HCT116 (cell line): Measurements from ENCODE around the gene NOP53. TPM values are rescaled to one million over a fixed set of nuclear protein-coding genes. Genes with fewer than 3 reads are reported as not detected.

ENCODE experiments used
- ATAC-seq: fragments of 200-7000 bp; cut with Tn5 transposase; 2 replicates; pipeline ENCODE4 v1.9.1; 2020; ENCODE audit warnings: mild to moderate bottlenecking, moderate library complexity
- BruUV-seq: library from RNA; stranded (reverse); fragments of 400-500 nt; replicated peaks from 2 replicates; lab custom pipeline; 2021; lab: Mats Ljungman, UMichigan
- CTCF ChIA-PET: fragments of 300-600 bp; sonication (Branson Sonifier 250); formaldehyde crosslinking; loops from one replicate; lab custom pipeline; 2021; ENCODE audit warnings: antibody characterized with exemption; lab: Charles Lee
- POLR2A ChIA-PET: fragments of 300-600, 350-600 bp; sonication (Branson Sonifier 250); formaldehyde crosslinking; loops from one replicate; lab custom pipeline; 2021; ENCODE audit warnings: antibody characterized with exemption; lab: Charles Lee
- RAD21 ChIA-PET, 2 experiments: fragments of 300-600 bp; sonication (Branson Sonifier 250); formaldehyde crosslinking; loops; one replicate each; lab custom pipeline; 2023; ENCODE audit warnings: low total read pairs in 2 of 2; ENCODE audit not compliant: uncharacterized antibody in 2 of 2, unreplicated experiment in 2 of 2, low non-redundant PET in 1 of 2; lab: Charles Lee
- DNase-seq: peaks from one replicate; pipeline ENCODE4 v3.0.0-alpha.2; 2010; ENCODE audit warnings: low read depth, low spot score
- H2AFZ ChIP-seq: fragments of 200-600 bp; shearing (Covaris generic), sonication (generic); 2 replicates; pipeline ENCODE4 v1.6.1; 2017; ENCODE audit warnings: low read depth, mixed run types, mixed read lengths, antibody characterized with exemption, low read length; ENCODE audit not compliant: poor library complexity, severe bottlenecking
- H3K27ac ChIP-seq: 2 replicates; pipeline ENCODE4 v1.5.1; 2012; ENCODE audit warnings: low read depth, low read length
- H3K27me3 ChIP-seq: fragments of 200-600 bp; sonication (generic); 2 replicates; pipeline ENCODE4 v1.6.1; 2016; ENCODE audit warnings: mixed run types, low read length, mixed read lengths; ENCODE audit not compliant: insufficient read depth
- H3K36me3 ChIP-seq, 2 experiments: fragments of 200-500 bp in 1 of 2; fragments of 200-600 bp in 1 of 2; sonication (Bioruptor generic) in 1 of 2; sonication (generic) in 1 of 2; 2 replicates each; pipeline versions ENCODE4 v1.5.1 to v1.6.1; 2014 to 2016; ENCODE audit warnings: low read length in 2 of 2, inconsistent platforms in 1 of 2, mixed read lengths in 1 of 2, mixed run types in 1 of 2; ENCODE audit not compliant: insufficient read depth in 2 of 2, control insufficient read depth in 1 of 2
- H3K4me1 ChIP-seq, 2 experiments: fragments of 200-600 bp in 1 of 2; sonication (generic) in 1 of 2; 2 replicates each; pipeline versions ENCODE4 v1.5.1 to v1.6.1; 2012 to 2017; ENCODE audit warnings: low read length in 2 of 2, inconsistent platforms in 1 of 2, mild to moderate bottlenecking in 1 of 2, mixed read lengths in 1 of 2, mixed run types in 1 of 2, moderate library complexity in 1 of 2; ENCODE audit not compliant: insufficient read depth in 2 of 2, control insufficient read depth in 1 of 2
- H3K4me2 ChIP-seq: fragments of 200-600 bp; sonication (generic); 2 replicates; pipeline ENCODE4 v1.6.1; 2017; ENCODE audit warnings: mixed run types, low read length, mixed read lengths
- H3K4me3 ChIP-seq, 2 experiments: fragments of 200-600 bp in 1 of 2; sonication (generic) in 1 of 2; replicated peaks in 1 of 2; 2 replicates each; pipeline ENCODE4 v1.5.1; 2011 to 2016; ENCODE audit warnings: low read length in 2 of 2, control low read depth in 1 of 2, low read depth in 1 of 2, mild to moderate bottlenecking in 1 of 2, mixed read lengths in 1 of 2, mixed run types in 1 of 2
- H3K79me2 ChIP-seq: fragments of 200-600 bp; sonication (generic); 2 replicates; pipeline ENCODE4 v1.6.1; 2017; ENCODE audit warnings: mild to moderate bottlenecking, mixed run types, low read length, moderate library complexity, mixed read lengths; ENCODE audit not compliant: insufficient read depth
- H3K9ac ChIP-seq: fragments of 200-600 bp; sonication (generic); 2 replicates; pipeline ENCODE4 v1.6.1; 2016; ENCODE audit warnings: low read length, mixed read lengths
- H3K9me2 ChIP-seq: fragments of 200-600 bp; sonication (generic), shearing (Covaris generic); 2 replicates; pipeline ENCODE4 v1.6.1; 2017; ENCODE audit warnings: mixed run types, mild to moderate bottlenecking, moderate library complexity; ENCODE audit not compliant: insufficient read depth
- H3K9me3 ChIP-seq, 2 experiments: fragments of 200-500 bp in 1 of 2; fragments of 200-600 bp in 1 of 2; sonication (Bioruptor generic) in 1 of 2; sonication (generic) in 1 of 2; 2 replicates each; pipeline ENCODE4 v1.6.1; 2014 to 2017; ENCODE audit warnings: low read length in 2 of 2, mixed read lengths in 2 of 2, inconsistent platforms in 1 of 2, low read depth in 1 of 2, mild to moderate bottlenecking in 1 of 2, mixed run types in 1 of 2, moderate library complexity in 1 of 2; ENCODE audit not compliant: control insufficient read depth in 1 of 2, insufficient read depth in 1 of 2
- H4K20me1 ChIP-seq: fragments of 200-600 bp; sonication (generic), shearing (Covaris generic); 2 replicates; pipeline ENCODE4 v1.6.1; 2017; ENCODE audit warnings: mixed run types, mild to moderate bottlenecking, moderate library complexity; ENCODE audit not compliant: insufficient read depth
- ATF3 ChIP-seq: IDR thresholded peaks from 2 replicates; pipeline ENCODE4 v1.6.1; 2012
- CBX3 ChIP-seq: IDR thresholded peaks from 2 replicates; pipeline ENCODE4 v1.6.1; 2012; ENCODE audit warnings: low read depth
- CEBPB ChIP-seq: IDR thresholded peaks from 2 replicates; pipeline ENCODE4 v1.6.1; 2012; ENCODE audit warnings: low read depth
- CTCF ChIP-seq, 3 experiments: fragments of 200-600 bp in 1 of 3; sonication (generic) in 1 of 3; IDR thresholded peaks in 2 of 3; conservative IDR thresholded peaks in 1 of 3; 2 replicates each; pipeline ENCODE4 v1.5.1; 2012 to 2017; ENCODE audit warnings: low read depth in 2 of 3, low read length in 2 of 3, antibody characterized with exemption in 1 of 3, borderline replicate concordance in 1 of 3, control low read depth in 1 of 3, mild to moderate bottlenecking in 1 of 3, mixed read lengths in 1 of 3, mixed run types in 1 of 3, moderate library complexity in 1 of 3; ENCODE audit not compliant: insufficient read depth in 1 of 3
- EGR1 ChIP-seq: IDR thresholded peaks from 2 replicates; pipeline ENCODE4 v1.6.1; 2012; ENCODE audit warnings: low read depth
- ELF1 ChIP-seq: IDR thresholded peaks from 2 replicates; pipeline ENCODE4 v1.6.1; 2012; ENCODE audit warnings: low read depth, borderline replicate concordance
- EZH2 ChIP-seq: fragments of 200-600 bp; sonication (generic); IDR thresholded peaks from 2 replicates; pipeline ENCODE4 v1.6.1; 2017; ENCODE audit warnings: antibody characterized with exemption, mixed run types
- EZH2phosphoT487 ChIP-seq: fragments of 200-600 bp; IDR thresholded peaks from 2 replicates; pipeline ENCODE4 v1.6.1; 2018; ENCODE audit warnings: antibody characterized with exemption, borderline replicate concordance
- FOSL1 ChIP-seq: IDR thresholded peaks from 2 replicates; pipeline ENCODE4 v1.6.1; 2012; ENCODE audit warnings: low read depth
- JUND ChIP-seq: IDR thresholded peaks from 2 replicates; pipeline ENCODE4 v1.6.1; 2012
- MAX ChIP-seq: IDR thresholded peaks from 2 replicates; pipeline ENCODE4 v1.6.1; 2012
- POLR2A ChIP-seq: IDR thresholded peaks from 2 replicates; pipeline ENCODE4 v1.7.0; 2011; ENCODE audit warnings: borderline replicate concordance; ENCODE audit not compliant: insufficient read depth, insufficient read length; ENCODE audit errors: extremely low read depth
- POLR2AphosphoS5 ChIP-seq: IDR thresholded peaks from 2 replicates; pipeline ENCODE4 v1.6.1; 2011; ENCODE audit warnings: mild to moderate bottlenecking, low read depth, low read length, moderate library complexity
- RAD21 ChIP-seq: IDR thresholded peaks from 2 replicates; pipeline ENCODE4 v1.6.1; 2012; ENCODE audit warnings: low read depth, mild to moderate bottlenecking
- SIN3A ChIP-seq: IDR thresholded peaks from 2 replicates; pipeline ENCODE4 v1.6.1; 2012; ENCODE audit warnings: low read depth
- SP1 ChIP-seq: IDR thresholded peaks from 2 replicates; pipeline ENCODE4 v1.6.1; 2012; ENCODE audit warnings: low read depth
- SRF ChIP-seq: IDR thresholded peaks from 2 replicates; pipeline ENCODE4 v1.6.1; 2012; ENCODE audit warnings: low read depth
- TCF7L2 ChIP-seq: IDR thresholded peaks from 2 replicates; pipeline ENCODE4 v1.7.0; 2011; ENCODE audit warnings: borderline replicate concordance, inconsistent platforms; ENCODE audit not compliant: insufficient read depth, insufficient read length; ENCODE audit errors: extremely low read depth
- ZFX ChIP-seq: fragments of 450-650 bp; IDR thresholded peaks from 2 replicates; pipeline ENCODE4 v1.6.1; 2017
- ZNF274 ChIP-seq: fragments of 200-500 bp; sonication (Bioruptor generic); IDR thresholded peaks from 2 replicates; pipeline ENCODE4 v1.6.1; 2014; ENCODE audit warnings: mild to moderate bottlenecking, low read depth, low read length, inconsistent platforms
- intact Hi-C: fragments of 100-400 bp; cut with micrococcal nuclease; formaldehyde crosslinking; loops from 2 replicates; pipeline ENCODE4 v1.10.0; 2022
- total RNA-seq: library from RNA; stranded (reverse); gene quantifications from one replicate; pipeline ENCODE4 v1.2.1, GENCODE V29; 2021; ENCODE audit not compliant: unreplicated experiment
- TF ChIP-seq, protein P1 (sequence below): IDR thresholded peaks from 2 replicates; pipeline ENCODE4 v1.6.1; 2012; ENCODE audit warnings: low read depth

Gene NOP53
- total RNA-seq, 1 experiment from 2014 or later, result 322 TPM

- peak within 1 kb of the TSS; percentile 89 for H3K9ac ChIP-seq
- H3K4me2 ChIP-seq, result peak within 1 kb of the TSS; percentile 89
- RAD21 ChIA-PET, result interaction anchor here (0.6 to 1.8 kb wide), 5 partner anchors 16 to 105 kb away, joined by 3 to 16 read pairs (median 7); no protein-coding TSS in a partner anchor
- H3K79me2 ChIP-seq, result peaks cover 44% of the 10 kb centered on the region
- H3K27ac ChIP-seq, result peak within 1 kb of the TSS; percentile 93
- no peaks in the 10 kb centered on the region for H3K27me3 ChIP-seq
- no TSS peak for BruUV-seq
- peaks cover 5 to 17% of the 10 kb centered on the region in 2 experiments; a peak in 3 of 4 replicates for H3K4me1 ChIP-seq
- intact Hi-C loops, result loop anchor here (1.0 to 2.0 kb wide), 2 partner anchors 30 to 75 kb away; no protein-coding TSS in a partner anchor
- H3K36me3 ChIP-seq, result peaks cover 3 to 12% of the 10 kb centered on the region in 2 experiments; a peak in 1 of 4 replicates
- H3K4me3 ChIP-seq, result peak within 1 kb of the TSS; percentile 74 to 97
- CTCF ChIA-PET, result interaction anchor here (0.5 to 5.2 kb wide), 21 partner anchors 9 to 404 kb away, joined by 3 to 68 read pairs (median 5); partner anchors contain the start of gene NOP53
- no peak within 1 kb of the TSS for H2AFZ ChIP-seq
- POLR2A ChIA-PET, result interaction anchor here (0.6 to 3.5 kb wide), 7 partner anchors 9 to 285 kb away, joined by 3 to 32 read pairs (median 3); partner anchors contain the start of gene NOP53
- DNase-seq (no peak), ATAC-seq (peak; percentile 92)
- no peaks in the 10 kb centered on the region for H3K9me2 ChIP-seq
- no peaks in the 10 kb centered on the region for H3K9me3 ChIP-seq
- H4K20me1 ChIP-seq, result no peaks in the 10 kb centered on the region
- peak; percentile 93 for TF ChIP-seq POLR2AphosphoS5
- TF ChIP-seq, protein P1, sequence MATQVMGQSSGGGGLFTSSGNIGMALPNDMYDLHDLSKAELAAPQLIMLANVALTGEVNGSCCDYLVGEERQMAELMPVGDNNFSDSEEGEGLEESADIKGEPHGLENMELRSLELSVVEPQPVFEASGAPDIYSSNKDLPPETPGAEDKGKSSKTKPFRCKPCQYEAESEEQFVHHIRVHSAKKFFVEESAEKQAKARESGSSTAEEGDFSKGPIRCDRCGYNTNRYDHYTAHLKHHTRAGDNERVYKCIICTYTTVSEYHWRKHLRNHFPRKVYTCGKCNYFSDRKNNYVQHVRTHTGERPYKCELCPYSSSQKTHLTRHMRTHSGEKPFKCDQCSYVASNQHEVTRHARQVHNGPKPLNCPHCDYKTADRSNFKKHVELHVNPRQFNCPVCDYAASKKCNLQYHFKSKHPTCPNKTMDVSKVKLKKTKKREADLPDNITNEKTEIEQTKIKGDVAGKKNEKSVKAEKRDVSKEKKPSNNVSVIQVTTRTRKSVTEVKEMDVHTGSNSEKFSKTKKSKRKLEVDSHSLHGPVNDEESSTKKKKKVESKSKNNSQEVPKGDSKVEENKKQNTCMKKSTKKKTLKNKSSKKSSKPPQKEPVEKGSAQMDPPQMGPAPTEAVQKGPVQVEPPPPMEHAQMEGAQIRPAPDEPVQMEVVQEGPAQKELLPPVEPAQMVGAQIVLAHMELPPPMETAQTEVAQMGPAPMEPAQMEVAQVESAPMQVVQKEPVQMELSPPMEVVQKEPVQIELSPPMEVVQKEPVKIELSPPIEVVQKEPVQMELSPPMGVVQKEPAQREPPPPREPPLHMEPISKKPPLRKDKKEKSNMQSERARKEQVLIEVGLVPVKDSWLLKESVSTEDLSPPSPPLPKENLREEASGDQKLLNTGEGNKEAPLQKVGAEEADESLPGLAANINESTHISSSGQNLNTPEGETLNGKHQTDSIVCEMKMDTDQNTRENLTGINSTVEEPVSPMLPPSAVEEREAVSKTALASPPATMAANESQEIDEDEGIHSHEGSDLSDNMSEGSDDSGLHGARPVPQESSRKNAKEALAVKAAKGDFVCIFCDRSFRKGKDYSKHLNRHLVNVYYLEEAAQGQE, result no peak
- no peak for TF ChIP-seq EZH2
- TF ChIP-seq SP1, result no peak; the same call in 1 of the 2 replicates
- TF ChIP-seq CBX3, result peak; percentile 62; the same call in 1 of the 2 replicates
- TF ChIP-seq ATF3, result no peak
- TF ChIP-seq EGR1, result peak; percentile 49; the same call in 1 of the 2 replicates
- TF ChIP-seq MAX, result 0 out of 2 replicates have a peak, but pooled peaks have one; percentile 23
- no peak for TF ChIP-seq ZNF274
- peak; percentile 24; the same call in 1 of the 2 replicates for TF ChIP-seq ZFX
- TF ChIP-seq ELF1, result no peak
- no peak for TF ChIP-seq EZH2phosphoT487
- TF ChIP-seq POLR2A, result peak; percentile 37
- peak; percentile 99 for TF ChIP-seq RAD21
- no peak for TF ChIP-seq SIN3A
- no peak for TF ChIP-seq FOSL1
- TF ChIP-seq JUND, result no peak
- TF ChIP-seq CTCF (IDR thresholded peaks at IDR 0.05 in 2 of 3, conservative IDR thresholded peaks at IDR 0.05 in 1 of 3; ENCODE audit: borderline replicate concordance in 1 of 3, insufficient read depth in 1 of 3, low read depth in 2 of 3, low read length in 2 of 3), result peak; percentile 83 to 95 (median 90)
- TF ChIP-seq TCF7L2, result no peak
- TF ChIP-seq SRF, result no peak
- TF ChIP-seq CEBPB, result no peak
Observed at GRCh38 chr19:47713046-47714021, 32.0 kb upstream of the NOP53 start, which contains the start of gene EHD2. TSS of gene EHD2 (plus strand) at chr19:47713422. CDS start at chr19:47716613, 3,191 bp downstream.
